ENCODE results near the gene MATN1. TPM values are rescaled to one million over a fixed set of nuclear protein-coding genes. Genes with fewer than 3 reads are reported as not detected.
A peak's percentile ranks its signal among the peaks of the same experiment; 100 is the strongest.

MATN1 gene
- polyA plus RNA-seq, 1 donor = 0.30 TPM

DNA sequence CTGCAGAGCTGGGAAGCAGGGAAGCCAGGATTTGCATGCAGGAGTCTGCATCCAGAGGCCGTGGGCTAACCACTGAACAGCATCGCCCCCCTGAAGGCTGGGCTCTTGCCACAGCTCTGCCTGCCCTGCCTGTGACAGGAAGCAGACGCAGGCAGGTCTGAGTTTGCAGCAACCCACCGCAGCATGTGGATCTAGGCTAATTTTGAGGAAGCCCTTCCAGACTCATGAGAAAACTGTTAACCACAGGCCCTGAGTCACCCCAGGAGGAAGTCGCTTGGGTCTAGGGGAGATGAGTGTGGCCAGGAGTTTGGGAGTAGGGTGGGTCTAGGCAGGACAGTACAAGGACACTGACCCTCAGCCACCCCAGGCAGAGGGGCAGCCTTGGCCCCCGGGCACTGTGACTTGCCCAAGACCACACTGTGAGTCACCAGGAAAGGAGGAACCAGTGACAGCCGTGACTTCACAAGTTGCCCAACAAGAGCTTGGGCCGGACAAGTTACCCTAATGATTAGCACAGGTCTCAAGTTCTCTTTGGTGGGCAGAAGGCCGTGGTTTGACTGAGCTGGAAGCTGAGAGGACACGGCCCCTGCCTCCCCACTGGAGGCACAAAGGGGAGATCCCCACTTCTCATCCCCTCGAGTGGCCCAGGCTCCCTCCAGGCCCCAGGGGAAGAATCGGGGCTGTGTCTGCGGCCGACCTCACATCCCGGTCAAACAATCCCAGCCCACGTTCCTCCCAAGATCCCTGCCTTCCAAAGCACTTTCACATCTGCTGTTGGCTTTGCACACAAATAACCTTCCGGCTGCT, 33.4 kb upstream of the MATN1 start:
- H3K36me3 ChIP-seq (ENCODE audit: control insufficient read depth, insufficient read depth, low read length) = no peaks in the 10 kb centered on the region
- H3K4me3 ChIP-seq (ENCODE audit: low read length) = peak overlapping the region; percentile 27
- H3K27ac ChIP-seq (ENCODE audit: low read length) = no peak overlapping the region
- H3K27me3 ChIP-seq (ENCODE audit: control insufficient read depth, insufficient read depth, low read length) = no peaks in the 10 kb centered on the region
- no peak for DNase-seq
- H3K4me1 ChIP-seq (ENCODE audit: control insufficient read depth, insufficient read depth, low read length) = peaks cover 2% of the 10 kb centered on the region
- no CpG with 5 or more reads among the region's 17 CpGs for WGBS (ENCODE audit: insufficient coverage, low lambda C conversion rate)
- no peaks in the 10 kb centered on the region for H3K9me3 ChIP-seq (ENCODE audit: control insufficient read depth, low read depth, low read length)

GRCh38 chr1:30756206-30756544, 32.8 kb upstream of the MATN1 start:
- WGBS (ENCODE audit: insufficient coverage, low lambda C conversion rate) = no CpG with 5 or more reads among the region's 4 CpGs
- no peak overlapping the region for H3K27ac ChIP-seq (ENCODE audit: low read length)

DNA sequence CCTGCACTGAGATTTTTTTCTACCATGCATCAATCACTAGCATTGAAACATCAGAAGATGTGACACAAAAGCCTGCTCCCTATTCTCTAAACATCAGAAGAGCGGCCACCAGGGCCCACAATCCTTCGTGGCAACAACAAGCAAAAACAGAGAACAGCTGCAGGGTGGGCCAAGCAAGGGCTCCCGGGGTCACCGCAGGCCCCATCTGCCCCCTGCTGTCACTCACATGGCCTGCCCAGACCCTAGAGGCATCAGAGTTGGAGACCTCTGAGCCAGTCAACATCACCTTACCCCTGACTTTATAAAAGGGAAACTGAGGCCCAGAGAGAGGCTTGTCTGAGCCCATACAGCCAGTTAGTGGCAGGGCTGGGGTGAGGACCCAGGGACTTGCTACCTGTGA, 32.4 kb upstream of the MATN1 start:
- Histone ChIP-seq H3K27ac (ENCODE audit: low read length) (no peak overlapping the region), H3K27me3 (ENCODE audit: control insufficient read depth, insufficient read depth, low read length) (no peaks in the 10 kb centered on the region), H3K9me3 (ENCODE audit: control insufficient read depth, low read depth, low read length) (no peaks in the 10 kb centered on the region), H3K4me3 (ENCODE audit: low read length) (no peak overlapping the region), H3K36me3 (ENCODE audit: control insufficient read depth, insufficient read depth, low read length) (no peaks in the 10 kb centered on the region), H3K4me1 (ENCODE audit: control insufficient read depth, insufficient read depth, low read length) (peaks cover 7% of the 10 kb centered on the region)
- no CpG with 5 or more reads among the region's 4 CpGs for WGBS (ENCODE audit: insufficient coverage, low lambda C conversion rate)
- no peak for DNase-seq

More at GRCh38 chr1:30756206-30756544, 32.8 kb upstream of the MATN1 start:
- DNase-seq = no peak
- Histone ChIP-seq H3K9me3 (ENCODE audit: control insufficient read depth, low read depth, low read length) (no peaks in the 10 kb centered on the region), H3K36me3 (ENCODE audit: control insufficient read depth, insufficient read depth, low read length) (no peaks in the 10 kb centered on the region), H3K4me1 (ENCODE audit: control insufficient read depth, insufficient read depth, low read length) (peaks cover 2% of the 10 kb centered on the region), H3K4me3 (ENCODE audit: low read length) (no peak overlapping the region), H3K27me3 (ENCODE audit: control insufficient read depth, insufficient read depth, low read length) (no peaks in the 10 kb centered on the region)

GRCh38 chr1:30755334-30755733, 31.9 kb upstream of the MATN1 start:
- Histone ChIP-seq H3K36me3 (ENCODE audit: control insufficient read depth, insufficient read depth, low read length) (no peaks in the 10 kb centered on the region), H3K27ac (ENCODE audit: low read length) (no peak overlapping the region), H3K9me3 (ENCODE audit: control insufficient read depth, low read depth, low read length) (no peaks in the 10 kb centered on the region), H3K27me3 (ENCODE audit: control insufficient read depth, insufficient read depth, low read length) (no peaks in the 10 kb centered on the region), H3K4me1 (ENCODE audit: control insufficient read depth, insufficient read depth, low read length) (peaks cover 11% of the 10 kb centered on the region), H3K4me3 (ENCODE audit: low read length) (no peak overlapping the region)
- WGBS (ENCODE audit: insufficient coverage, low lambda C conversion rate) = no CpG with 5 or more reads among the region's 6 CpGs
- no peak for DNase-seq

DNA sequence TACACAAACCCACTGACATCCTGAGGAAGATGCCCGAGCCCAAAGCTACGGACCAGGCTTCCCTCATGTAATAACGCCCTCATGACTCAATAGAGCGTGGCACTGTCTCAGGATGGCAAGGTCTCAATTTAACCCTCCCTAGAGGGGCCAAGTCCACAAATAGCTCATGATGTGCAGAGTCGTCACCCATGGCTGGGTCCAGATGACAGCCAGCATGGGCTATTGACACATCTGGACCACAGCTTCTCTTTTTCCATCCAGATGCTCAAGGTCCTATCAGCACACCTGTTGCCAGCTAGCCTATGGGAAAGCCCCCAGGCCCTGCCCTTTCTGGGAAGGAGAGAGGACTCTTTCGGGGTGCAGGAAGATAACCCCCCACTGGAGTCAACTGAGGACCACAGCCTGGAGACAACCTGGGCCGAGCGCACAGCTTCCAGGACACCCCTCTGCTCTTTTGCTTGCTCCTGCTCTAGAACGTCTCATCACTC, 31.3 kb upstream of the MATN1 start:
- H3K27ac ChIP-seq (ENCODE audit: low read length) = no peak overlapping the region
- H3K4me1 ChIP-seq (ENCODE audit: control insufficient read depth, insufficient read depth, low read length) = peaks cover 11% of the 10 kb centered on the region
- WGBS (ENCODE audit: insufficient coverage, low lambda C conversion rate) = no CpG with 5 or more reads among the region's 9 CpGs
- no peaks in the 10 kb centered on the region for H3K36me3 ChIP-seq (ENCODE audit: control insufficient read depth, insufficient read depth, low read length)
- no peaks in the 10 kb centered on the region for H3K9me3 ChIP-seq (ENCODE audit: control insufficient read depth, low read depth, low read length)
- no peak overlapping the region for H3K4me3 ChIP-seq (ENCODE audit: low read length)
- H3K27me3 ChIP-seq (ENCODE audit: control insufficient read depth, insufficient read depth, low read length) = no peaks in the 10 kb centered on the region
- DNase-seq = no peak

GRCh38 chr1:30753660-30754123, 30.3 kb upstream of the MATN1 start:
- Histone ChIP-seq H3K4me3 (ENCODE audit: low read length) (no peak overlapping the region), H3K27me3 (ENCODE audit: control insufficient read depth, insufficient read depth, low read length) (no peaks in the 10 kb centered on the region), H3K4me1 (ENCODE audit: control insufficient read depth, insufficient read depth, low read length) (peaks cover 22% of the 10 kb centered on the region), H3K27ac (ENCODE audit: low read length) (no peak overlapping the region), H3K9me3 (ENCODE audit: control insufficient read depth, low read depth, low read length) (no peaks in the 10 kb centered on the region), H3K36me3 (ENCODE audit: control insufficient read depth, insufficient read depth, low read length) (no peaks in the 10 kb centered on the region)
- no peak for DNase-seq
- 94% methylated on average over 3 of the region's 13 CpGs for WGBS (ENCODE audit: insufficient coverage, low lambda C conversion rate)

DNA sequence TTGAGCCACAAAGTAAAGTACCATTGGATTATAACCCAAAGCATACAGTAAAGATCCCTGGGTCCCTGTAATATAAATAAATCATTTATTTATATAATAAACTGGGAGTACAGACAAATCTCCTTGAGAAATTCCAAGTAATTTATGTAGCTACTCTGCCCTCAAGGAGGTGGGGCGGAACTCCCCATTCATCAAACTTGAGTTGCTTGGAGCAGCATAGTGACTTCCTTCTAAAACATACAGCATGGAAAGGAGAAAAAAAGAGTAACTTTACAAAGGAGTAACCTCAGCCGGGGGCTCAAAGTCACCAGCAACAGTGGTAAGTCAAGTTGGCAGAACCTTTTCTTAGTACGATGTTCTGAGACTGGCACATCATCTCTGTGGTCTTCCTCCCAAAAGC, 29.7 kb upstream of the MATN1 start:
- Histone ChIP-seq H3K36me3 (ENCODE audit: control insufficient read depth, insufficient read depth, low read length) (no peaks in the 10 kb centered on the region), H3K27me3 (ENCODE audit: control insufficient read depth, insufficient read depth, low read length) (no peaks in the 10 kb centered on the region), H3K9me3 (ENCODE audit: control insufficient read depth, low read depth, low read length) (no peaks in the 10 kb centered on the region), H3K4me3 (ENCODE audit: low read length) (no peak overlapping the region), H3K27ac (ENCODE audit: low read length) (no peak overlapping the region), H3K4me1 (ENCODE audit: control insufficient read depth, insufficient read depth, low read length) (peaks cover 27% of the 10 kb centered on the region)
- 100% methylated on average over 1 of the region's 3 CpGs for WGBS (ENCODE audit: insufficient coverage, low lambda C conversion rate)
- DNase-seq = no peak

DNA sequence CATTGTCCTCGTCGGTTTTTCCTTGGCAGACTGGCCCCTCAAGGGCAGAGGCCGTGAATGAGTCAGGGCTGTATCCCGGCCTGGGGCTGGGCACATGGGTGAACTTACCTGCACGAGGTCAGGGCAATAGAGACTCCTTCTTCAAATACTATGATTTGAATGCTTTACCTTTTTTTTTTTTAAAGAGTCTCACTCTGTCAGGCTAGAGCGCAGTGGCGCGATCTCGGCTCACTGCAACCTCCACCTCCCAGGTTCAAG, 29.2 kb upstream of the MATN1 start:
- no peak overlapping the region for H3K27ac ChIP-seq (ENCODE audit: low read length)
- H3K9me3 ChIP-seq (ENCODE audit: control insufficient read depth, low read depth, low read length) = no peaks in the 10 kb centered on the region
- peaks cover 32% of the 10 kb centered on the region for H3K4me1 ChIP-seq (ENCODE audit: control insufficient read depth, insufficient read depth, low read length)
- H3K4me3 ChIP-seq (ENCODE audit: low read length) = no peak overlapping the region
- no CpG with 5 or more reads among the region's 9 CpGs for WGBS (ENCODE audit: insufficient coverage, low lambda C conversion rate)
- no peaks in the 10 kb centered on the region for H3K27me3 ChIP-seq (ENCODE audit: control insufficient read depth, insufficient read depth, low read length)
- DNase-seq = no peak
- no peaks in the 10 kb centered on the region for H3K36me3 ChIP-seq (ENCODE audit: control insufficient read depth, insufficient read depth, low read length)

- Histone ChIP-seq H3K27me3 (ENCODE audit: control insufficient read depth, insufficient read depth, low read length) (no peaks in the 10 kb centered on the region), H3K4me3 (ENCODE audit: low read length) (no peak overlapping the region), H3K4me1 (ENCODE audit: control insufficient read depth, insufficient read depth, low read length) (peaks cover 37% of the 10 kb centered on the region), H3K36me3 (ENCODE audit: control insufficient read depth, insufficient read depth, low read length) (no peaks in the 10 kb centered on the region), H3K27ac (ENCODE audit: low read length) (no peak overlapping the region), H3K9me3 (ENCODE audit: control insufficient read depth, low read depth, low read length) (no peaks in the 10 kb centered on the region)
- DNase-seq = no peak
- no CpG with 5 or more reads among the region's 8 CpGs for WGBS (ENCODE audit: insufficient coverage, low lambda C conversion rate)
These were observed 28.7 kb upstream of the MATN1 start for GRCh38 chr1:30751830-30752650.

GRCh38 chr1:30750731-30751291, 27.4 kb upstream of the MATN1 start:
- Histone ChIP-seq H3K36me3 (ENCODE audit: control insufficient read depth, insufficient read depth, low read length) (no peaks in the 10 kb centered on the region), H3K9me3 (ENCODE audit: control insufficient read depth, low read depth, low read length) (no peaks in the 10 kb centered on the region), H3K27me3 (ENCODE audit: control insufficient read depth, insufficient read depth, low read length) (no peaks in the 10 kb centered on the region), H3K4me3 (ENCODE audit: low read length) (no peak overlapping the region), H3K27ac (ENCODE audit: low read length) (no peak overlapping the region), H3K4me1 (ENCODE audit: control insufficient read depth, insufficient read depth, low read length) (peaks cover 50% of the 10 kb centered on the region)
- no peak for DNase-seq
- no CpG with 5 or more reads among the region's 10 CpGs for WGBS (ENCODE audit: insufficient coverage, low lambda C conversion rate)
